ENCODE measurements around the gene KIF7. TPM values are rescaled to one million over a fixed set of nuclear protein-coding genes. Genes with fewer than 3 reads are reported as not detected.
"Not testable (repeated sequence)": the region's sequence is repeated elsewhere in the genome, so short reads cannot be mapped to it uniquely, and the experiment has no call there.

Gene KIF7
- total and polyA plus RNA-seq, 2 donors from 2014 or later = 1.4 to 4.2 TPM

GRCh38 chr15:89586651-89587050 lies 68.6 kb downstream of the KIF7 start:
- intact Hi-C loops (cut with DNase I) = no loop called here
- Histone ChIP-seq H3K36me3 (ENCODE audit: control insufficient read depth in 2 of 3, insufficient read depth in 3 of 3, low read length in 3 of 3) (peaks cover 0 to 2% (median 0%) of the 10 kb centered on the region in 3 donors), H3K27ac (ENCODE audit: low read depth in 2 of 2, low read length in 2 of 2) (no peak overlapping the region), H3K9ac (ENCODE audit: low read length in 3 of 3) (no peak overlapping the region), H3K9me3 (ENCODE audit: control insufficient read depth in 2 of 3, insufficient read depth in 1 of 3, low read length in 3 of 3) (no peaks in the 10 kb centered on the region), H3K27me3 (ENCODE audit: control insufficient read depth, insufficient read depth, low read length) (no peaks in the 10 kb centered on the region), H3K4me1 (ENCODE audit: control insufficient read depth in 2 of 3, insufficient read depth in 2 of 3, low read depth in 1 of 3, low read length in 3 of 3) (no peaks in the 10 kb centered on the region), H3K4me3 (ENCODE audit: low read length in 3 of 3) (no peak overlapping the region)
- FAIRE-seq (no peak), DNase-seq (no peak)
- TF ChIP-seq CTCF (IDR thresholded peaks at IDR 0.05; ENCODE audit: borderline replicate concordance, extremely low read depth, insufficient read depth) = no peak

- H3K27ac ChIP-seq (ENCODE audit: low read depth in 2 of 2, low read length in 2 of 2); H3K9ac ChIP-seq (ENCODE audit: low read length in 3 of 3); H3K4me1 ChIP-seq (ENCODE audit: control insufficient read depth in 2 of 3, insufficient read depth in 2 of 3, low read depth in 1 of 3, low read length in 3 of 3); H3K9me3 ChIP-seq (ENCODE audit: control insufficient read depth in 2 of 3, insufficient read depth in 1 of 3, low read length in 3 of 3); H3K36me3 ChIP-seq (ENCODE audit: control insufficient read depth in 2 of 3, insufficient read depth in 3 of 3, low read length in 3 of 3); H3K27me3 ChIP-seq (ENCODE audit: control insufficient read depth, insufficient read depth, low read length); H3K4me3 ChIP-seq (ENCODE audit: low read length in 3 of 3); intact Hi-C loops (cut with DNase I); DNase-seq; FAIRE-seq: not testable (repeated sequence)
Observed at GRCh38 chr15:89580747-89581146, 74.5 kb downstream of the KIF7 start.

- H3K27ac ChIP-seq (ENCODE audit: low read depth in 2 of 2, low read length in 2 of 2) = no peak overlapping the region
- no peak overlapping the region for H3K9ac ChIP-seq (ENCODE audit: low read length in 3 of 3)
- H3K9me3 ChIP-seq (ENCODE audit: control insufficient read depth in 2 of 3, insufficient read depth in 1 of 3, low read length in 3 of 3) = no peaks in the 10 kb centered on the region
- no peak overlapping the region for H3K4me3 ChIP-seq (ENCODE audit: low read length in 3 of 3)
- peaks cover 0 to 6% (median 0%) of the 10 kb centered on the region in 3 donors for H3K4me1 ChIP-seq (ENCODE audit: control insufficient read depth in 2 of 3, insufficient read depth in 2 of 3, low read depth in 1 of 3, low read length in 3 of 3)
- intact Hi-C loops (cut with DNase I) = no loop called here
- FAIRE-seq (no peak), DNase-seq (no peak)
- no peak for TF ChIP-seq CTCF (IDR thresholded peaks at IDR 0.05; ENCODE audit: borderline replicate concordance, extremely low read depth, insufficient read depth)
- H3K27me3 ChIP-seq (ENCODE audit: control insufficient read depth, insufficient read depth, low read length) = no peaks in the 10 kb centered on the region
- no peaks in the 10 kb centered on the region for H3K36me3 ChIP-seq (ENCODE audit: control insufficient read depth in 2 of 3, insufficient read depth in 3 of 3, low read length in 3 of 3)
Observed at GRCh38 chr15:89578146-89578545, 77.1 kb downstream of the KIF7 start.

Other genes starting within 250 kb of the KIF7 start
- 1.5 TPM for gene RHCG, start 158.9 kb downstream of the KIF7 start, total RNA-seq
- 373 TPM for gene RHCG, start 158.9 kb downstream of the KIF7 start, polyA plus RNA-seq (ENCODE audit: insufficient read depth, low read depth, low replicate concordance)
- 0.25 TPM for gene TICRR, start 80.0 kb downstream of the KIF7 start, total RNA-seq
- not detected for gene TICRR, start 80.0 kb downstream of the KIF7 start, polyA plus RNA-seq (ENCODE audit: insufficient read depth, low read depth, low replicate concordance)
- 2.1 TPM for gene PLIN1, start 23.9 kb upstream of the KIF7 start, total RNA-seq
- gene PLIN1, start 23.9 kb upstream of the KIF7 start, polyA plus RNA-seq (ENCODE audit: insufficient read depth, low read depth, low replicate concordance) = 0.86 TPM
- gene PEX11A, start 35.3 kb upstream of the KIF7 start, total RNA-seq = 7.7 TPM
- 13.7 TPM for gene PEX11A, start 35.3 kb upstream of the KIF7 start, polyA plus RNA-seq (ENCODE audit: insufficient read depth, low read depth, low replicate concordance)
- gene WDR93, start 35.3 kb upstream of the KIF7 start, total RNA-seq = 2.5 TPM
- gene WDR93, start 35.3 kb upstream of the KIF7 start, polyA plus RNA-seq (ENCODE audit: insufficient read depth, low read depth, low replicate concordance) = 1.2 TPM
- 2.1 TPM for gene MESP1, start 95.8 kb upstream of the KIF7 start, total RNA-seq
- gene MESP1, start 95.8 kb upstream of the KIF7 start, polyA plus RNA-seq (ENCODE audit: insufficient read depth, low read depth, low replicate concordance) = 6.0 TPM
- gene MESP2, start 120.9 kb upstream of the KIF7 start, total RNA-seq = 0.47 TPM
- gene MESP2, start 120.9 kb upstream of the KIF7 start, polyA plus RNA-seq (ENCODE audit: insufficient read depth, low read depth, low replicate concordance) = 0.24 TPM
- 221 TPM for gene ANPEP, start 159.4 kb upstream of the KIF7 start, total RNA-seq
- gene ANPEP, start 159.4 kb upstream of the KIF7 start, polyA plus RNA-seq (ENCODE audit: insufficient read depth, low read depth, low replicate concordance) = 242 TPM
- gene AP3S2, start 238.5 kb upstream of the KIF7 start, total RNA-seq = 42.9 TPM
- 17.5 TPM for gene AP3S2, start 238.5 kb upstream of the KIF7 start, polyA plus RNA-seq (ENCODE audit: insufficient read depth, low read depth, low replicate concordance)

Measured in kidney (tissue), 14 donors.